DMS53 (cell line): ENCODE data around the gene POU4F1.
"Not testable (repeated sequence)": the region's sequence is repeated elsewhere in the genome, so short reads cannot be mapped to it uniquely, and the experiment has no call there.

Experiments
- DNase-seq: peaks from one replicate; lab custom pipeline; 2025; lab: John Stamatoyannopoulos, UW

The POU4F1 gene, protein sequence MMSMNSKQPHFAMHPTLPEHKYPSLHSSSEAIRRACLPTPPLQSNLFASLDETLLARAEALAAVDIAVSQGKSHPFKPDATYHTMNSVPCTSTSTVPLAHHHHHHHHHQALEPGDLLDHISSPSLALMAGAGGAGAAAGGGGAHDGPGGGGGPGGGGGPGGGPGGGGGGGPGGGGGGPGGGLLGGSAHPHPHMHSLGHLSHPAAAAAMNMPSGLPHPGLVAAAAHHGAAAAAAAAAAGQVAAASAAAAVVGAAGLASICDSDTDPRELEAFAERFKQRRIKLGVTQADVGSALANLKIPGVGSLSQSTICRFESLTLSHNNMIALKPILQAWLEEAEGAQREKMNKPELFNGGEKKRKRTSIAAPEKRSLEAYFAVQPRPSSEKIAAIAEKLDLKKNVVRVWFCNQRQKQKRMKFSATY

DNA sequence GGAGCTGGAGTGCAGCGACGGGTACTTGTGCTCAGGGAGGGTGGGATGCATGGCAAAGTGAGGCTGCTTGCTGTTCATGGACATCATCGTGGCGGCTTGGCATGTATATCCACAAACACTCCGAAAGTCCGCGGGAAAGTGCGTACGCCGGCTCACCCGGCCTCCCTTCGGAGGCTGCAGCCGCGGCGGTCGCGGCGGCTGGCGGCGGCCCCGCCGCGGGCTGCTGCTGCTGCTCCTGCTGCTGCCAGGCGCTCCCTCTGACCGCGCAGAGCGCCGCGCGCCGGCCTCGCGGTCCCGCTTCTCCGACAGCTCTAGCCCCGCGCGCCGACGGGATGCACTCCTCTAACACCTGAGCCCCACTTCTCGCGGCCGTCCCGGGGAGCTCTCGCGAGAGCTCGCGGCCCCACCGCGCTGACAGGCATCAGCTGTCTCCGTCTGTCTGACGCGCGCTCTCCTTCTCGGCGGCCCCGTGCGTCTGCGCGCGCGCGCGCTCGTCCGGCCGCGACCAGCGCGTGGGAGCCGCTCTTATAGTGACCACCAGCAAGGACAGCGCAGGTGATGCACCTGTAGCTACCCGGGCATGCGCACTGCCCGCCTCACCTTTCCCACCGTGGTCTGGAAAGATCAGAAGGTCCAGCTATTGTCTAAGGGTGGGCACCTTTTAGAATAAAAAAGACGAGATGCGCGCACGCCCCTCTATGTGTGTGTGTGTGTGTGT is at the start of gene POU4F1:
TSS of gene POU4F1 (minus strand) at position 313 of the 718 bp plus-strand sequence. CDS start at position 87, 226 bp downstream.
- peak; percentile 91 for DNase-seq

DNA sequence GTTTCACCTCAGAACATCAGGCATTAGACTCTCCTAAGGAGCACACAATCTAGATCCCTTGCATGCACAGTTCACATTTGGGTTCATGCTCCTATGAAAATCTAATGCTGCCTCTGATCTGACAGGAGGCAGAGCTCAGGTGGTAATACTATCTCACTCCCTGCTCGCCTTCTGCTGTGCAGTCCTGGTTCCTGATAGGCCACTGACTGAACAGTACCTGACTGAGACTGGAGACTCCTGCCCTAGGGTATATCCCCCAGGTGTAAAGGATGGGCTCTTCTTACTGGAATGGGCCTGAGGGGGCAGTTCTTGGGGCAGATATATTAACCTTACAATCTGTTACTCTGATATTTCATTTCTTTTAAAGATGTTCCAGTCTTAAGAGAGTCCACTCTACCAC is 49.3 kb upstream of the POU4F1 start:
- no peak for DNase-seq

DNA sequence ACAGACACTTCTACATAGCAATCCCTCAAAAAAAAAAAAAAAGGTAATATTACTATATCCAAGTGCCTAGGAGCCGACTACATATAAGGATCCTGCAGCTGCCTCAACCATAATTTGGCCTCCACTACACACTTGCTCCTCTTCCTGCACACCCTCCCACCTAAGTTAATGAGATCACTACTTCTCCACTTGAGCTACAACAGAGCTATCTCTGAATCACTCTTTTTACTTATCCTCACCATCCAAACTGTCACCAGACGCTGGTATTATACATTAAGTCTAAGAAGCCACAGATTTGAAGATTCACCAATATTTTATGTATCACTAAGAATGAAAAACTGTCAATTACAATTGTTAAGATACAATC is 47.3 kb upstream of the POU4F1 start:
- no peak for DNase-seq

DNA sequence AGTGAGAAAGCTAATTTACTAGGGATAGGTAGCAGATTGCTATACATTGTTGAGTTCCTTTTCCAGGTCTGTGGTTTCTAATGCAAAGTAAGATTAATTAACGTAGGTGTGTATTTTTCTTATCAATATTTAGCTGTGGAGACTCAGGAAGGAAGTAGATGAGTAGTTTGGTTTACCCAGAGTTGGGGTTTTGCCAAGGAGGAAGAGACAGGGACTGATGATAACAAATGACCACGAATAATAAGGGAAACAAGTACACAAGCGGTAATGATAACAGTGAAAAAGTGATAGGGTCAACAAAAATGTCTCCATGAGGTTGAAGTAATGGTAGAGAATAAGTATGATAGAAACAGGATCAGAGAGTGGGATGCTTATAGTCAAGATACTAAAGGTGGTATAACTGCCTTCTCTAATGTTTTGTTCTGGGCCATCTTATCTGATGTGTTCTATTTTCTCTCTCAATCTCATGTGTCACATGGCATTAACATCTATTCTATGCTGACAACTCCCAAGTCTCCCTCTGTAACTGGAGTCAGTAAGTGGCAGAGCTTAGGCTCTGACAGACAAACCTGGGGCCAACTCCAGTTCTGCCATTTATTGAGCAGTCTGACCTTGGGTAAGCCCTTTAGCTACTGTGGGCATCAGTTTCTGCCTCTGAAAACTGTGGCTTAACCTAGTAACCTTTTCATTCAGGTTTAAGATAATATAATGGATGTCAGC is 46.8 kb upstream of the POU4F1 start:
- DNase-seq, result no peak

DNA sequence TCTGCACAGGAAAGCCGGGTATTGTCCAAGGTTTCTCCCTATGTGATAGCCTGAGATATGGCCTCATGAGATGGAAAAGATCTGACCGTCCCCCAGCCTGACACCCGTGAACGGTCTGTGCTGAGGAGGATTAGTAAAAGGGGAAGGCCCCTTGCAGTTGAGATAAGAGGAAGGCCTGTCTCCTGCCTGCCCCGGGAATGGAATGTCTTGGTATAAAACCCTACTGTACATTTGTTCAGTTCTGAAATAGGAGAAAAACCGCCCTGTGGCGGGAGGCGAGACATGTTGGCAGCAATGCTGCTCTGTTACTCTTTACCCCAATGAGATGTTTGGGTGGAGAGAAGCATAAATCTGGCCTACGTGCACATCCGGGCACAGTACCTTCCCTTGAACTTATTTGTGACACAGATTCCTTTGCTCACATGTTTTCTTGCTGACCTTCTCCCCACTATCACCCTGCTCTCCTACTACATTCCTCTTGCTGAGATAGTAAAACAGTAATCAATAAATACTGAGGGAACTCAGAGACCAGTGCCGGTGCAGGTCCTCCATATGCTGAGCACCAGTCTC is 43.8 kb upstream of the POU4F1 start:
- DNase-seq, result not testable (repeated sequence)

DNA sequence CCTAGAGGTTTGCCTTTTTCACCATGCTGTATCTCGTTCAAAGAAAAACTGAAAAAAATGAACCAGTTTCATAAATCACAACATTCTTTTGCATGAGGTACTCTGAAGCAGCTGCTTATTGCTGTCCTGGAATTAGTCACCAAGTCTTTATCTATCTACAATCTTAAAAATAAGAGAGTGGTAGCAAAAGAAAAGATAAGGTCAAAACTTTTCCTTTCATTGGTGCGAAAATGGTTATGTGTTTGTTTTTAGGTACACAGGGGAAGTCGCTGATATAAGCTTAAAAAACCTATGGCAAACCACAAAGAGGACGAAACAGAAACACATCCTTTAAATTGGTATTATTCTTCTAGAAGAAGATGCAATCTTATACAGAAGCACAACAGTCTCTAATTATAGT is 34.9 kb upstream of the POU4F1 start:
- DNase-seq, result no peak

DNA sequence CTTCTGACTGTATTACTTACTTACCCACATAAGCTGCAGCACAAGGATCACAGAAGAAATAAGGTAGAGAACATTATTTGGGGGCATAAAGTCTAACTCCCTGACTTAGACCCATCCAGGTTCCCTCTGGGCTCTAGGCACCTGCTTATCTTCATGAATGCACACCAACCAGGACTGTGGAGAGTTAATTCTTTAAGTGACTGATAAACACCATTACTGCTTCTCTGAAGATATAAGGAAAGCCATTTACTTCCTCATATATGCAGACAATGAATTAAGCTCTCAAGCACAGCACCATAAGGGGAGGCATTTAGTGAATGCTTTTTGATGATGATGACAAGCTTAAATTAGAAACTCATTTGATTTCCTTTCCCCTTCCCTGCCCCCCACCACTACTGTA is 33.1 kb upstream of the POU4F1 start:
- no peak for DNase-seq

DNA sequence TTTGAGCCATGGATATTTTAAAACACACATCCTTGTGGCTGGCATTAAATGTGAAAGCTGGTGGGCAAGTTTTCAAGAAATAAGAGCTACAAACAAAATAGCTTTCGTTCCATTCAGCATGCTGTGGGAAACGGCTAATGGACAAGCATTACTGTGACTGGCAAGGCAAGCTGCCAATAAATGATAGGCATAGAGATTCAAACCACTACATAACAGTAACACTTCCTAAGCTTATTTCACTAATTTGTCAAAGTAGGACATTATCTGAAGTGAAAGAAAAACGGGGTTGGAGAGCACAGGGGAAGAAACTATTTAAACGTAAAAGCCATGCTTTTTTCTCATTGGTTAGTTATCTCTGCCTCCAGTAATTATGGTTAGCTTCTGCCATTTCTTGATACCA is 29.6 kb upstream of the POU4F1 start:
- no peak for DNase-seq

DNA sequence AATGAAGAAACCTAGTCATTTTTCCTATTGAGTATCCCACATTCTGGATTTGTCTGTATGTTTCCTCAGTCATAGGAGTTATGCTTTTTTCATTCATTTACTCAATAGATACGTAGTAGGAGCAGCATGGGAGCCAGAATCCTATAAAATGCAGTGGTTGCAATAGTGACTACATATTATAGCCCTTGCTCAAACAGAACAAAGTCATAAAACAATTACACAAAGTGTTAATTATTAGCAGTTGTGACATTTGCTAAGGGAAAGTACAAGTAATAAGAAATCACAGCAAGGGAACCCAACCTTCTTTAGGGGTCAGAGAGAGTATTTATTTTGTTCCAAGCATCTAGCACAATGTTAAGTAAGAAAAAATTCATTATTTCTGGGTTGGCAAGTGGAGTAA is 27.7 kb upstream of the POU4F1 start:
- no peak for DNase-seq

DNA sequence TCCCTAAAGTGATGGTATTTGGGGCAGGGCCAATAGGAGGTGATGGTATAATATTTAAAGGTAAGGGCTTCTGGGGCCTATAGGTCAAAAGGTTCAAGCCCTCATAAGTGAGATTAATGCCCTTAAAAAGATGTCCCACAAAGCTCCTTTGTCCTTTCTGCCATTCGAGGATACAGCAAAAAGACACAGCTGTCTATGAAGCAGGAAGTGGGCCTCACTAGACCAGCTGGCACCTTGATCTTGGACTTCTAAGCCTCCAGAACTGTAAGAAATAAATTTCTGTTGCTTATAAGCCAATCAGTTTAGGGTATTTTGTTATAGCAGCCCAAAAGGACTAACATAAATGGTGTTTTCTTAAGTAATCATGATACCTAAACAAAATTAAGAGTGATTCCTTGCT is 27.2 kb upstream of the POU4F1 start:
- DNase-seq, result no peak

DNA sequence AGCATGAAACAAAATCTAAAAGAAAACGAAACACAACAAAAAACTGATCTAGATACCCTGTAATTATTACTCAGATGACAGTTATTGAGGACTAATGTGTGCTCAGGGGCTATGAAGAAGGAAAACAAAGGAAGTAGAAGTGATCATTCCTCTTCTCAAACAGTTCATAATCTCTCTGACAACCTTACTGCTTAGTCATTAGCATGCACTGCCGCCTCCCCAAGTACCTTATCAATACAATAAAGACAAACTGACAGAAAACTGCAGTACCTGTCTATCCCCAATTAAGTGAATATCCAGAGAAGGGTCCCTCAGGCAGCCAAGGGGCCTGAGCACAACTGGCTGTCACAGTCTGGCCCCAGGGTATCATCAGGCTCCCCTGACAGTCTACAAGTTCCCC is 22.0 kb upstream of the POU4F1 start:
- DNase-seq, result peak; percentile 17

DNA sequence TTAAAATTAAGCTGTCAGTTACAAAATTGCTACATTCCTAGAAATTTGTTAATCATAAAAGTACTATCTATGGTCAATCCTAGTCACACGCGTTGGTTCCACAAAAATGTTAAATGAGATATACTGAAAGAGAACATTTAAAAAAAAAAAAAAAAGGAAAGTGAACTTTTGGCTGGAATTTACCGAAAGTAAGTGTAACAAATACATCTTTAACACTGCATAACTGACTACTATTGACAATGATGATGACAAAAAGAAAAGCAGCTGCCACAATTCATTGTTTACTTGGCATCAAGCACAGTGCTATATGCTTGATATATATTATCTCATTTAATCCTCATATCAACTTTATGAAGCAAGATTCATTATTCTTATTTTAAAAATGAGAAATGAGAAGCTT is 19.8 kb upstream of the POU4F1 start:
- no peak for DNase-seq

DNA sequence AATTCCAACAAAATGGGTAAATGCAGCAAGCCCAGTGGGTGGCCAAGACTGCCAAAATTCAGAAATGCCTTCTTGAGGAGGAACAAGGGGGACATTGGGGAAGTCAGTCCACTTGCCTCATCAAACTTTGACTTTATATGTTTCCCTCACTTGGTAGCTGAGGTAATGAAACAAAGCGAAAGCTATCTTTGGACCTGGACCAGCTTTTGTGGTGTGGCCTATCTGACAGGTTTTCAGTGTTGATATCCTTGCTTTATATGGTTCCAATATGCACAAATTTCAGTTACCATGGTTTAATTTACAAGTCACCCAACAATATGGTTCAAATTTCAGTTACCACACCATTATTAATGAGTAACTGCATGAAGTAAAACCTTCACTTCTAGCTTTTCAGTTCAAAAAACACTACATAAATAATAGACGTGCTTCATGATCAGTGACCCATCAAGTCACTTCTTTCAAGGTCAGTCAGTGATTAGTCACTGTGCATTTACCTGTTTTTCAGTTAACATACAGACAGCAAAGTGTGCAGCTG is 17.7 kb upstream of the POU4F1 start:
- peak; percentile 60 for DNase-seq

DNA sequence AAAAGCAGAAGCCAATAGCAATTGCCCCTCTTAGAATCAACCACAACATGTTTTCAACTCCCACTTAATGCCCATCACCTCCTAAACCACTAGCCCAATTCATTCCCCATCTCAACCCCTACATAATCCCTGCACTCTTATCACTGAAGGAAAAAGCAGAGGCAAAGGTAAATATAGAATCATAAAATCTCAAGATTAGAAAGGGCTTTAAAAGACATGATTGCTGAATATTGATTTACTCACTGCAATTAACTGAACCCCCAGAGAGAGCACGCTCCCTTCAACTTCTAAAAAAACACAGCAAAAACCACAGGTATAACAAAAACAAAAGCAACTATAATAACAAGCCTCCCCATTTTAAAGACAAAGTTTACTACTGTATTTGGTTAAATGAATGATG is 15.1 kb upstream of the POU4F1 start:
- no peak for DNase-seq

DNA sequence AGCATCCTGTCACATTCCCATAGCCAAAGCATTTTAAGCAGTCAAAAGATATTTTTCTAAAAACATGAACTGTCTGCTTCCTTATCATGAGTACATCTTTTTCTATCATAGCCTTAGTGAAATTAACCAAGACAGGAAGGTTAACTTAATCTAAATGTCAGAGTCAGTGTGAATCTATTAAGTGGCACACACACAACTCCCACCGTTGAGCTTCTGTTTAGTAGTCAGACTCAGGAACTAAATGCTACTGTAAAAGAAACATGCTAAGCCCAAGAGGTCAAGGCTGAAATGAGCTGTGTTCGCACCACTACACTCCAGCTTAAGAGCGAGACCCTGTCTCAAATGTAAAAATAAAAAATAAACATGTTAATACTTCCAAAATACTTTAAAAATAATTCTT is 7.7 kb upstream of the POU4F1 start:
- DNase-seq, result no peak

DNA sequence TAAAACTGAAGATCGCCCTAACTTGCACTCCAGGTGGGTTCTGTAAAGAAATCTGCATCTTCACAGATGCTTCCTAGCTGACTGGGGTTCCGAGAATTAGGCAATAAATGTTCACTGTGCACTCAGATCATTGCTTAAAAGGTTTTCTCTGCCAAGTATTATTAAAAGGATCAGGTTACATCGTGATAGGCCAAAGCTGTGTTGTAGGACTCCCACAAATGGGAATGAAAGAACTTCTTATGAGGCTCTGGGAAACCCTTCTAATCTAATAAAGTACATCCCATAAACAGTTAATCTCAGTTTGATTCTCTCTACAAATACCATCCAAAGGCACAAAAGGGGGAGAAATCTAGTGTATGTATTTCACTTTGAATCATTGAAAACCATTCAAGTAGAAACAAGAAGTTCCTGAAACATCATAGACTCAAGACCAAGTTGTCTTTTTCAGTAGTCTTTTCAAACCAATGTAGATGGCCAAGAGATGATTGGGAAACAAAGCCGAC is 7.1 kb upstream of the POU4F1 start:
- no peak for DNase-seq

DNA sequence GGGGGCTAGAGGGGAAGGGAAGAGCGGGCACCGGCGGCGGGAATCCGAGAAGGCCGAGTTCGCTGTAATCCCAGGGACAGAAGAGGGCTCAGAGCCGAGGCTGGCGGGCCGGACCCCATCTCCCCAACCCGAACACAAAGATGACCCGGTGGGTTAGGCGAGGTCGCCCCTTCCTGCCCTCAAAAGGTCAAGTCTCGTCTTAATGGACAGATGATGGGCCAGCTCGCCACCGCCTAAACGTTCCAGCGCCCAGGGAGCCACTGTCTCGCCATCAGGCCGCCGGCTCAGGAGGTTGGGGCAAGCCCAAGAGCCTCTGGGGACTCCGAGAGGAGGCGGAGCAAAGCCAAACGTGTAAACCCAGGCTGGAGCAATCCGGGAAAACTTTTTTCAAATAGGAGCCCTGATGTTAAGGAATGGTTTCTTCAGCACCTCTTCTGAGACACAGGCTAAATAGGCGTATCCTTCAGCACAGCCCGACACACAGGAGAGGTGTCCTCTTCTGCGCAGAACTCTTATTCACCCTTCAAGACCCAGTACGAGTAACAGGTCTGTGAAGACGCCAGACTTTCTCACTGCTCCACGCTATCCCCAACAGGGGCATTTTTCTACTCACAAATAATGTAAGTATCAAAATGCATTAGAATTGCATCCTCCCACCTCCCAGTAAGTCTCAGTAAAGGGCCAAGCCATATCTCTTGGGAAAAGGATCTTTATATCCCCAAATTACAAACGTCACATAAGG is 6.3 kb upstream of the POU4F1 start:
- DNase-seq, result peak; percentile 42

DNA sequence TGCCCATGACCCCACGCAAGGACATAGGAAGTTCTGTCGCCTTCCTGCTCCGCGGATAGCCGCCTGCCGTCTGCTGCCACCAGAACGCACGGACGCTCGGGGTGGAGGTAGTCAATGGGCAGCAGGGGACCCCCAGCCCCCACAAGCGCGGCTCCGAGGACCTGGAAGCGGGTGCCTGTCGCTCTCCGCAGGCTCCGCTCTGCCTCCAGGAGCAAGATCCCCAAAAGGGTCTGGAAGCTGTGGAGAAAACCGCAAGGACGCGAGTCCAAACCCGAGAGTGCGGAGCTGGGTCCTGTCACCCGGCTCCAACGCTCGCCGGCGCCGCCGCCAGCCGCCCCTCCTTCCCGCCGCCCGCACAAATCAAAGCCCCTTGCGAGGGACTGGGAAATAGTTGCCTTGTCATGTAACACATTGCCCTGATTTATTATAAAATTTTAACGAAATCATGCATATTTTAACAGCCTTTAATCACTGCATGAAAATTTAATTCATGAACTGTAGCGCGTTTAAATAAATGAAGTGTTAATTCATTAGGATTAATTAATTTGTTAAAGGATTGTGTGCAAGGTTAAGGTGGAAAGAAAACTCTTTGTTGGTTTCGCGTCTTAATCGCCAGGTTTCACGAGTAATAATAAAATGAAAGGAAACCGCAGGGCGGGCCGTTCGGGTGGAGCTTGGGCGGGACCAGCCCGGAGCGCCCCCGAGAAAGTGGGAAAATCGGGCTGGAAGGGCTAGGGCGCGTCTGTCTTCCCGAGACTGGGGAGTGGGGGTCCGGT is 5.5 kb upstream of the POU4F1 start:
- DNase-seq, result peak; percentile 16

DNA sequence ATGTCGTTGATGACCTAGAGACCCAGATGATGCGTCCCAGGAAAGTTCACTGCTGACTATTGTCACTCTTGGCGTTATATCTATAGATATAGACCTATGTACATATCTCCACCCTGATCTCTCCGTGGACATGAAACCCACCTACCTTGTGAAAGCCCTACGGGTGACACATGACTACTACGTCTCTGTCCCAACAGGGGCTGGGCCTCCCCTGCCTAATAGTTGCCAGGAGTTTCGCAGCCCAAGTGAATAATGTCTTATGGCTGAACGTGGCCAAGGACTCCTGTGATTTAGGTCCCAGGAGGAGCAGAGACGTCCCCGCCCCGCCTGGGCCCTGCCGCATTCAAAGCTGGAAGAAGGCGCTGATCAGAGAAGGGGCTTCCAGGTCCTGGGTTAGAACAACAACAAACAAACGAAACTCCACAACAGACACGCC is 4.9 kb upstream of the POU4F1 start:
- DNase-seq, result no peak

DNA sequence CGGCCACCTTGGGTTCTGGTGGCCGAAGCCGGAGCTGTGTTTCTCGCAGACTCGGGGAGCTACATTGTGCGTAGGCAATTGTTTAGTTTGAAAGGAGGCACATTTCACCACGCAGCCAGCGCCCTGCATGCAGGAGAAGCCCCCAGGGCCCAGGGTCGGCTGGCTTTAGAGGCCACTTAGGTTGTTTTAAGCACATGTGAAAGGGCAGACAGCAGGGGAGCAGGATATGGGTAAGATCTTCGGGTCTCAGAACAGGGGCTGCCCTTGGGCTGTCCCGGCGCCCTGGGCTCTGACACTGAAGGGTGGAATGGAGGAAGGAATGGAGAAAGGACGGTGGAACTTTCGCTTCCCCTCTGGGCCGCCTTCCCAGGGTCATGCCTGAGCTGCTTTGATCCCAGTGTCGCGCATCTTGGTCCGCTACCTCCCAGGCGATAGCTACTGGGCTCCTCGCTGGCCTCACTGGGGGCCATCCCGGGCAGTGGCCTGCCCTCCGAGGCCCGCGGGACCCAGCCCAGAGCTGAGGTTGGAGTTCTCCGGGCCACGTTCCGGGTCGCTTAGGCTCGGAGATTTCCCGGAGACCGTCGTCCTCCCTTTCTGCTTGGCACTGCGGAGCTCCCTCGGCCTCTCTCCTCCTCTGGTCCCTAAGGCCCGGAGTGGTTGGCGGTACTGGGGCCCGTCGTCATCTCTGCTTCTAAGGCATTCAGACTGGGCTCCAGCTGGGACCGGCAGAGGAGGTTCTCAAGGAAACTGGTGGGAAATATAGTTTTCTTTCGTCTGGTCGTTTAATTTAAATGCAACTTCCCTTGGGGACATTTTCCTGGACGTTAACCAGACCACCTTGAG is 4.3 kb upstream of the POU4F1 start:
- no peak for DNase-seq
